22Rv1 (cell line): ENCODE results near the gene SNORC.

ENCODE experiments used
- H3K27ac ChIP-seq: fragments of 450-650 bp; 2 replicates; pipeline ENCODE4 v1.5.1; 2017
- CTCF ChIP-seq: fragments of 450-650 bp; IDR thresholded peaks from 2 replicates; pipeline ENCODE4 v1.5.1; 2017; ENCODE audit warnings: mild to moderate bottlenecking
- ZFX ChIP-seq: fragments of 450-650 bp; IDR thresholded peaks from 2 replicates; pipeline ENCODE4 v1.6.1; 2017; ENCODE audit warnings: antibody characterized with exemption, borderline replicate concordance

Gene SNORC

GRCh38 chr2:232870018-232870765 lies at the start of gene SNORC:
Gene SNORC, plus strand, starts transcription at chr2:232870264. Its CDS starts 78 bp downstream, at chr2:232870342.
- TF ChIP-seq ZFX (no peak), CTCF (no peak)
- no peak within 1 kb of the TSS for H3K27ac ChIP-seq

- H3K27ac ChIP-seq, result no peak overlapping the region
- TF ChIP-seq CTCF (no peak), ZFX (no peak)
Measured at GRCh38 chr2:232829988-232830387, 40.1 kb upstream of the SNORC start.

GRCh38 chr2:232831496-232831895 lies 38.6 kb upstream of the SNORC start:
- no peak overlapping the region for H3K27ac ChIP-seq
- TF ChIP-seq ZFX (no peak), CTCF (no peak)

- H3K27ac ChIP-seq, result peak overlapping the region; percentile 46
- TF ChIP-seq ZFX (no peak), CTCF (no peak)
Measured at GRCh38 chr2:232833830-232834229, 36.2 kb upstream of the SNORC start.

- TF ChIP-seq CTCF (no peak), ZFX (no peak)
- no peak overlapping the region for H3K27ac ChIP-seq
Measured at GRCh38 chr2:232835687-232836208, 34.3 kb upstream of the SNORC start.

- TF ChIP-seq CTCF (no peak), ZFX (no peak)
- H3K27ac ChIP-seq, result no peak overlapping the region
Measured at GRCh38 chr2:232836934-232837333, 33.1 kb upstream of the SNORC start.

- no peak overlapping the region for H3K27ac ChIP-seq
- TF ChIP-seq ZFX, result no peak
- no peak for TF ChIP-seq CTCF
Measured at GRCh38 chr2:232838406-232838874, 31.6 kb upstream of the SNORC start.
